Astrocyte (in vitro differentiated cells and primary cell): ENCODE measurements around the gene YPEL5. TPM values are rescaled to one million over a fixed set of nuclear protein-coding genes. Genes with fewer than 3 reads are reported as not detected.

Source experiments
- DNase-seq: peaks from one replicate; pipeline ENCODE4 v3.0.0-alpha.2; 2010; ENCODE audit warnings: low read depth
- FAIRE-seq: peaks from 2 replicates; lab custom pipeline; 2011; peaks lifted over from hg19 to GRCh38; lab: Jason Lieb, UNC
- H2AFZ ChIP-seq: 2 replicates; pipeline ENCODE4 v1.6.0; 2012; ENCODE audit warnings: low read depth, low read length, inconsistent platforms
- H3K27ac ChIP-seq: 2 replicates; pipeline ENCODE4 v1.5.1; 2011; ENCODE audit warnings: low read depth, low read length, inconsistent platforms
- H3K27me3 ChIP-seq: 2 replicates; pipeline ENCODE4 v1.6.0; 2011; ENCODE audit warnings: low read length, inconsistent platforms; ENCODE audit not compliant: insufficient read depth
- H3K36me3 ChIP-seq: 2 replicates; pipeline ENCODE4 v1.5.1; 2011; ENCODE audit warnings: low read length, inconsistent platforms; ENCODE audit not compliant: insufficient read depth
- H3K4me1 ChIP-seq: 2 replicates; pipeline ENCODE4 v1.5.1; 2011; ENCODE audit warnings: low read length, inconsistent platforms; ENCODE audit not compliant: insufficient read depth
- H3K4me2 ChIP-seq: 2 replicates; pipeline ENCODE4 v1.6.0; 2012; ENCODE audit warnings: low read length, inconsistent platforms
- H3K4me3 ChIP-seq: 2 replicates; pipeline ENCODE4 v1.5.1; 2011; ENCODE audit warnings: low read depth, mild to moderate bottlenecking, low read length, inconsistent platforms; ENCODE audit not compliant: insufficient read depth
- H3K79me2 ChIP-seq: 2 replicates; pipeline ENCODE4 v1.6.0; 2012; ENCODE audit warnings: mild to moderate bottlenecking, low read length, inconsistent platforms; ENCODE audit not compliant: insufficient read depth
- H3K9ac ChIP-seq: 2 replicates; pipeline ENCODE4 v1.6.0; 2012; ENCODE audit warnings: mild to moderate bottlenecking, low read length, inconsistent platforms
- H3K9me3 ChIP-seq: 2 replicates; pipeline ENCODE4 v1.5.1; 2012; ENCODE audit warnings: low read depth, mild to moderate bottlenecking, low read length, inconsistent platforms; ENCODE audit not compliant: insufficient read depth
- H4K20me1 ChIP-seq: 2 replicates; pipeline ENCODE4 v1.6.0; 2012; ENCODE audit warnings: low read length, inconsistent platforms; ENCODE audit not compliant: insufficient read depth
- H3K27ac Mint-ChIP-seq: one replicate; pipeline ENCODE4 v1.8.0; 2021; ENCODE audit warnings: mild to moderate bottlenecking, mixed read lengths; ENCODE audit not compliant: unreplicated experiment
- H3K27me3 Mint-ChIP-seq: one replicate; pipeline ENCODE4 v1.8.0; 2021; ENCODE audit warnings: low read depth, mixed read lengths; ENCODE audit not compliant: unreplicated experiment
- H3K36me3 Mint-ChIP-seq: one replicate; pipeline ENCODE4 v1.8.0; 2021; ENCODE audit warnings: low read depth, mixed read lengths; ENCODE audit not compliant: unreplicated experiment
- H3K4me1 Mint-ChIP-seq: one replicate; pipeline ENCODE4 v1.8.0; 2021; ENCODE audit warnings: low read depth, mixed read lengths; ENCODE audit not compliant: unreplicated experiment
- H3K4me3 Mint-ChIP-seq: one replicate; pipeline ENCODE4 v1.8.0; 2021; ENCODE audit warnings: mild to moderate bottlenecking, moderate library complexity, mixed read lengths; ENCODE audit not compliant: unreplicated experiment
- H3K9me3 Mint-ChIP-seq: one replicate; pipeline ENCODE4 v1.8.0; 2021; ENCODE audit warnings: mild to moderate bottlenecking, mixed read lengths; ENCODE audit not compliant: unreplicated experiment
- EZH2 ChIP-seq: IDR thresholded peaks from 2 replicates; pipeline ENCODE4 v1.6.1; 2012; ENCODE audit warnings: mild to moderate bottlenecking, low read length, inconsistent platforms; ENCODE audit not compliant: insufficient read depth
- total RNA-seq: library from RNA; stranded (reverse); gene quantifications from 2 replicates; pipeline ENCODE4 v1.2.1, GENCODE V29; 2021
- TF ChIP-seq, protein P1 (sequence below): IDR thresholded peaks from 2 replicates; pipeline ENCODE4 v1.5.1; 2011; ENCODE audit warnings: low read depth, mild to moderate bottlenecking, inconsistent platforms, low read length, moderate library complexity; ENCODE audit not compliant: insufficient read depth

The YPEL5 gene
- total RNA-seq, 1 donor from 2014 or later, result 149 TPM

DNA sequence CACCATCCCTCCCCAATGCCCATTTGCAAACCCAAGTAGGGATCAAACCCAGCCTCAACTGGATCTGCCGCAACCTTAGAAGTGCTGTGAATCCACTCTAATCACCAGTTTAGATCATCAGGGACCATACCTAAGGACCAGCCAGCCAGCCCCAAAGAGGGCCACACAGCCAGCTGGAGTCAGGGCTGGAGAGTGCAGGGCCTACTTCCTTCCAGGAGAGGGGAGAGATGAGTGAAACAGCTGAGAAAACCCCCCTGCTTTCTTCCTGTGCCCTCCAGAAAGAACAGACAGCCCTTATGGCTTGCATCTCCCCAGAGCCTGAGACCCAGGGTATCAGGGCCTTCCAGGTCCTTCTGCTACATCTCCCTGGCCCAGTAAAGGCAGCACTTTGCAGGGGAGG, 25.8 kb downstream of the YPEL5 start:
- Histone ChIP-seq H3K4me1 (no peaks in the 10 kb centered on the region), H3K27me3 (no peaks in the 10 kb centered on the region), H4K20me1 (no peaks in the 10 kb centered on the region), H3K9ac (no peak overlapping the region), H3K4me3 (no peak overlapping the region), H3K79me2 (no peaks in the 10 kb centered on the region), H3K9me3 (no peaks in the 10 kb centered on the region), H3K4me2 (no peak overlapping the region), H3K27ac (no peak overlapping the region), H2AFZ (no peak overlapping the region), H3K36me3 (no peaks in the 10 kb centered on the region)
- FAIRE-seq, result no peak
- no peaks in the 10 kb centered on the region for H3K4me1 Mint-ChIP-seq
- H3K4me3 Mint-ChIP-seq, result no peak overlapping the region
- H3K36me3 Mint-ChIP-seq, result peaks cover 7% of the 10 kb centered on the region
- H3K9me3 Mint-ChIP-seq, result peaks cover 3% of the 10 kb centered on the region
- TF ChIP-seq EZH2, result no peak
- TF ChIP-seq, protein P1, sequence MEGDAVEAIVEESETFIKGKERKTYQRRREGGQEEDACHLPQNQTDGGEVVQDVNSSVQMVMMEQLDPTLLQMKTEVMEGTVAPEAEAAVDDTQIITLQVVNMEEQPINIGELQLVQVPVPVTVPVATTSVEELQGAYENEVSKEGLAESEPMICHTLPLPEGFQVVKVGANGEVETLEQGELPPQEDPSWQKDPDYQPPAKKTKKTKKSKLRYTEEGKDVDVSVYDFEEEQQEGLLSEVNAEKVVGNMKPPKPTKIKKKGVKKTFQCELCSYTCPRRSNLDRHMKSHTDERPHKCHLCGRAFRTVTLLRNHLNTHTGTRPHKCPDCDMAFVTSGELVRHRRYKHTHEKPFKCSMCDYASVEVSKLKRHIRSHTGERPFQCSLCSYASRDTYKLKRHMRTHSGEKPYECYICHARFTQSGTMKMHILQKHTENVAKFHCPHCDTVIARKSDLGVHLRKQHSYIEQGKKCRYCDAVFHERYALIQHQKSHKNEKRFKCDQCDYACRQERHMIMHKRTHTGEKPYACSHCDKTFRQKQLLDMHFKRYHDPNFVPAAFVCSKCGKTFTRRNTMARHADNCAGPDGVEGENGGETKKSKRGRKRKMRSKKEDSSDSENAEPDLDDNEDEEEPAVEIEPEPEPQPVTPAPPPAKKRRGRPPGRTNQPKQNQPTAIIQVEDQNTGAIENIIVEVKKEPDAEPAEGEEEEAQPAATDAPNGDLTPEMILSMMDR, result no peak
- no peak overlapping the region for H3K27ac Mint-ChIP-seq
- DNase-seq, result no peak
- no peaks in the 10 kb centered on the region for H3K27me3 Mint-ChIP-seq

DNA sequence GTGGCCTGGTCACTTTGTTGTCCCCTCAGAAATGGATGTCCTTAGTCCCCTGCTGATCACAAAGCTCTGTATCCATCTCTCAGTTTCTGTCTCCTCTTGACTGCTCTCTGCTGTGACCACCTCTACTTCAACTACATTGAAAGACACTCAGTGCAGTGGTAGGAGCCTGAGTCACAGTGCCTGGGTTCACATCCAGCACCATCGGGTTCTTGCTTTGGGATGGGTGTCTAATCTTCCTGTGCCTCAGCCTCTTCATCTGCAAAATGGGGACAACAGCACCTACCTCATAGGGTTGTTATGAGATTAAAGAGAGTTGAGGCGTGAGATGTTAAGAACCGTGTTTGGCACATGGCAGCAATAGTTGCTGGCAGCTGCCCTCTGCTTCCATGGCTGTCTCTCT, 30.6 kb downstream of the YPEL5 start:
- Mint-ChIP-seq H3K4me3 (no peak overlapping the region), H3K9me3 (peaks cover 2% of the 10 kb centered on the region), H3K27ac (no peak overlapping the region), H3K4me1 (no peaks in the 10 kb centered on the region), H3K27me3 (peaks cover 4% of the 10 kb centered on the region), H3K36me3 (peaks cover 3% of the 10 kb centered on the region)
- Histone ChIP-seq H3K9ac (no peak overlapping the region), H3K9me3 (no peaks in the 10 kb centered on the region), H3K36me3 (no peaks in the 10 kb centered on the region), H3K4me1 (no peaks in the 10 kb centered on the region), H3K79me2 (no peaks in the 10 kb centered on the region), H4K20me1 (no peaks in the 10 kb centered on the region), H2AFZ (no peak overlapping the region), H3K4me2 (no peak overlapping the region), H3K4me3 (no peak overlapping the region), H3K27ac (no peak overlapping the region), H3K27me3 (peaks cover 3% of the 10 kb centered on the region)
- DNase-seq (no peak), FAIRE-seq (no peak)
- TF ChIP-seq, protein P1, result no peak
- no peak for TF ChIP-seq EZH2

DNA sequence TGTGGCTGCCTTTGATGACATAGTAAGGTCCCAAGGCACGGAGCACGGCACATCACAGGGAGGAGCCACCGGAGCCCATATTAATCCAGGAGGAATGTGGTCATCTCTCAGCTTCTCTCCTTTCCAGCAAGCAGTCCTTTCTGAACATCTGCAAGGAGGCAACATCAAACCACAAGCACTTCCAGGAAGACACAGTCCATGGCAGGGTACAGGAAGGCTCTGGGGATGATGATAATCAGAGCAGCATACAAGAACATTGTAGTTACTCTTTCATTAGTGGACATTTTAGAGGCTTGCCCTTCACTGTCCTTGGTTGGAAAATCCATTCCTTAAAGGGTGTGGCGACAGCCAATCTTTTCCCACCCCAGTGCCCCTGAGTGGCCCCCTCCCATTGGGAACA, 31.1 kb downstream of the YPEL5 start:
- H3K4me2 ChIP-seq, result no peak overlapping the region
- H4K20me1 ChIP-seq, result no peaks in the 10 kb centered on the region
- no peak overlapping the region for H2AFZ ChIP-seq
- H3K27me3 Mint-ChIP-seq, result peaks cover 4% of the 10 kb centered on the region
- no peak for FAIRE-seq
- H3K4me3 ChIP-seq, result no peak overlapping the region
- H3K9me3 ChIP-seq, result no peaks in the 10 kb centered on the region
- H3K27me3 ChIP-seq, result peaks cover 3% of the 10 kb centered on the region
- TF ChIP-seq, protein P1, result no peak
- TF ChIP-seq EZH2, result no peak
- no peak overlapping the region for H3K9ac ChIP-seq
- no peaks in the 10 kb centered on the region for H3K79me2 ChIP-seq
- peaks cover 2% of the 10 kb centered on the region for H3K9me3 Mint-ChIP-seq
- H3K4me1 ChIP-seq, result no peaks in the 10 kb centered on the region
- H3K36me3 ChIP-seq, result no peaks in the 10 kb centered on the region
- H3K36me3 Mint-ChIP-seq, result peaks cover 3% of the 10 kb centered on the region
- no peak overlapping the region for H3K27ac Mint-ChIP-seq
- H3K27ac ChIP-seq, result no peak overlapping the region
- no peaks in the 10 kb centered on the region for H3K4me1 Mint-ChIP-seq
- DNase-seq, result no peak
- H3K4me3 Mint-ChIP-seq, result no peak overlapping the region
